RWPE2 (cell line): ENCODE measurements around the gene CYP24A1.
A peak's percentile ranks its signal among the peaks of the same experiment; 100 is the strongest.

Experiments
- ATAC-seq: fragments of 200-7000 bp; cut with Tn5 transposase; 3 replicates; pipeline ENCODE4 v1.9.1; 2021; ENCODE audit warnings: low read depth
- DNase-seq: peaks from one replicate; pipeline ENCODE4 v3.0.0-alpha.2; 2020; ENCODE audit warnings: low spot score
- H3K27ac ChIP-seq: fragments of 450-650 bp; 2 replicates; pipeline ENCODE4 v1.5.1; 2017; ENCODE audit warnings: mild to moderate bottlenecking; ENCODE audit not compliant: poor library complexity, severe bottlenecking
- H3K27me3 ChIP-seq: fragments of 250-450 bp; sonication (Bioruptor Pico); 2 replicates; pipeline ENCODE4 v1.5.1; 2021; ENCODE audit warnings: mild to moderate bottlenecking, moderate library complexity; ENCODE audit not compliant: insufficient read depth, poor library complexity, severe bottlenecking
- H3K36me3 ChIP-seq: fragments of 250-450 bp; sonication (Bioruptor Pico); 2 replicates; pipeline ENCODE4 v1.5.1; 2020; ENCODE audit warnings: low read depth, mild to moderate bottlenecking, moderate library complexity
- H3K4me1 ChIP-seq: fragments of 250-450 bp; sonication (Bioruptor Pico); 2 replicates; pipeline ENCODE4 v1.5.1; 2021; ENCODE audit warnings: mild to moderate bottlenecking, moderate library complexity; ENCODE audit not compliant: insufficient read depth, poor library complexity, severe bottlenecking
- H3K4me3 ChIP-seq: fragments of 250-450 bp; sonication (Bioruptor Pico); 2 replicates; pipeline ENCODE4 v1.5.1; 2021; ENCODE audit warnings: mild to moderate bottlenecking, moderate library complexity; ENCODE audit not compliant: severe bottlenecking
- H3K9me3 ChIP-seq: fragments of 250-450 bp; sonication (Bioruptor Pico); 2 replicates; pipeline ENCODE4 v1.5.1; 2021; ENCODE audit warnings: mild to moderate bottlenecking, moderate library complexity; ENCODE audit not compliant: severe bottlenecking
- CTCF ChIP-seq: fragments of 450-650 bp; IDR thresholded peaks from one replicate; pipeline ENCODE4 v1.5.1; 2017; ENCODE audit warnings: mild to moderate bottlenecking, moderate library complexity; ENCODE audit not compliant: poor library complexity, severe bottlenecking

The CYP24A1 gene

GRCh38 chr20:54173653-54174456 is at the start of gene CYP24A1:
Gene CYP24A1, minus strand, starts transcription at chr20:54173986. Its CDS starts 407 bp downstream, at chr20:54173579.
- Histone ChIP-seq H3K36me3 (no peaks in the 10 kb centered on the region), H3K27me3 (peaks cover 17% of the 10 kb centered on the region), H3K4me1 (peaks cover 44% of the 10 kb centered on the region), H3K4me3 (peak within 1 kb of the TSS; percentile 5), H3K9me3 (no peaks in the 10 kb centered on the region), H3K27ac (peak within 1 kb of the TSS; percentile 70)
- no peak for TF ChIP-seq CTCF
- DNase-seq, result no peak
- ATAC-seq, result peak; percentile 22

GRCh38 chr20:54223285-54223684 is 49.5 kb upstream of the CYP24A1 start:
- Histone ChIP-seq H3K4me1 (no peaks in the 10 kb centered on the region), H3K9me3 (no peaks in the 10 kb centered on the region), H3K27me3 (peaks cover 3% of the 10 kb centered on the region), H3K36me3 (peaks cover 21% of the 10 kb centered on the region), H3K27ac (no peak overlapping the region), H3K4me3 (no peak overlapping the region)
- DNase-seq, result no peak
- no peak; the same call in 2 of the 3 replicates for ATAC-seq
- TF ChIP-seq CTCF, result no peak

GRCh38 chr20:54221996-54222890 is 48.5 kb upstream of the CYP24A1 start:
- Histone ChIP-seq H3K27ac (no peak overlapping the region), H3K4me1 (no peaks in the 10 kb centered on the region), H3K27me3 (peaks cover 3% of the 10 kb centered on the region), H3K36me3 (peaks cover 32% of the 10 kb centered on the region), H3K9me3 (no peaks in the 10 kb centered on the region), H3K4me3 (no peak overlapping the region)
- no peak for DNase-seq
- peak; percentile 37; the same call in 1 of the 3 replicates for ATAC-seq
- no peak for TF ChIP-seq CTCF

- peaks cover 41% of the 10 kb centered on the region for H3K36me3 ChIP-seq
- H3K9me3 ChIP-seq, result no peaks in the 10 kb centered on the region
- H3K4me3 ChIP-seq, result no peak overlapping the region
- no peak for DNase-seq
- no peak overlapping the region for H3K27ac ChIP-seq
- H3K4me1 ChIP-seq, result no peaks in the 10 kb centered on the region
- ATAC-seq, result peak; percentile 22; the same call in 2 of the 3 replicates
- peaks cover 3% of the 10 kb centered on the region for H3K27me3 ChIP-seq
- TF ChIP-seq CTCF, result no peak
Observed at GRCh38 chr20:54221353-54221752, 47.6 kb upstream of the CYP24A1 start.
